ENCODE results near the gene SEMA4F. TPM values are rescaled to one million over a fixed set of nuclear protein-coding genes. Genes with fewer than 3 reads are reported as not detected.

Gene SEMA4F
- total and polyA plus RNA-seq, 7 donors = 0.59 to 5.7 (median 2.0) TPM

GRCh38 chr2:74719066-74719465 is 65.0 kb downstream of the SEMA4F start:
- H3K4me3 ChIP-seq = no peak overlapping the region
- intact Hi-C loops (cut with DNase I) = loop anchor here in 1 of 2 donors (5.0 kb wide), 1 partner anchor 158 kb away; no protein-coding TSS in a partner anchor
- H3K27me3 ChIP-seq (ENCODE audit: insufficient read depth in 3 of 3, low read length in 2 of 3) = peaks cover 0 to 4% (median 0%) of the 10 kb centered on the region in 3 donors
- no peaks in the 10 kb centered on the region for H3K36me3 ChIP-seq (ENCODE audit: insufficient read depth in 1 of 2, low read depth in 1 of 2)
- H3K4me1 ChIP-seq = peaks cover 3% of the 10 kb centered on the region
- WGBS, 3 donors = 72 to 88% (median 78%) methylated on average over 2 of the region's 2 CpGs
- no peak for TF ChIP-seq CTCF (IDR thresholded peaks at IDR 0.05)
- ATAC-seq (no peak), DNase-seq (no peak)
- no peaks in the 10 kb centered on the region for H3K9me3 ChIP-seq
- no peak overlapping the region for H3K27ac ChIP-seq

GRCh38 chr2:74721316-74721715 is 67.3 kb downstream of the SEMA4F start:
- H3K4me1 ChIP-seq = no peaks in the 10 kb centered on the region
- ATAC-seq = no peak
- H3K27ac ChIP-seq = no peak overlapping the region
- TF ChIP-seq CTCF (IDR thresholded peaks at IDR 0.05) = no peak
- H3K9me3 ChIP-seq = no peaks in the 10 kb centered on the region
- DNase-seq = no peak
- intact Hi-C loops (cut with DNase I) = no loop called here
- H3K36me3 ChIP-seq (ENCODE audit: insufficient read depth in 1 of 2, low read depth in 1 of 2) = no peaks in the 10 kb centered on the region
- no peak overlapping the region for H3K4me3 ChIP-seq
- H3K27me3 ChIP-seq (ENCODE audit: insufficient read depth in 3 of 3, low read length in 2 of 3) = peaks cover 0 to 4% (median 0%) of the 10 kb centered on the region in 3 donors

- Histone ChIP-seq H3K27ac (no peak overlapping the region), H3K9me3 (no peaks in the 10 kb centered on the region), H3K27me3 (ENCODE audit: insufficient read depth in 3 of 3, low read length in 2 of 3) (no peaks in the 10 kb centered on the region), H3K4me1 (no peaks in the 10 kb centered on the region), H3K4me3 (no peak overlapping the region), H3K36me3 (ENCODE audit: insufficient read depth in 1 of 2, low read depth in 1 of 2) (no peaks in the 10 kb centered on the region)
- intact Hi-C loops (cut with DNase I) = no loop called here
- TF ChIP-seq CTCF (IDR thresholded peaks at IDR 0.05) = no peak
- ATAC-seq (no peak), DNase-seq (no peak)
- WGBS, 3 donors = 85 to 92% (median 90%) methylated on average over 4 of the region's 4 CpGs
These were observed 70.4 kb downstream of the SEMA4F start for GRCh38 chr2:74724496-74724895.

- H3K27ac ChIP-seq = no peak overlapping the region
- WGBS, 3 donors = 93 to 95% (median 93%) methylated on average over 1 of the region's 1 CpG
- no peak for TF ChIP-seq CTCF (IDR thresholded peaks at IDR 0.05)
These were observed 71.2 kb downstream of the SEMA4F start for GRCh38 chr2:74725287-74725686.

GRCh38 chr2:74728842-74729241 is 74.8 kb downstream of the SEMA4F start:
- WGBS, 3 donors = 70 to 75% (median 74%) methylated on average over 2 of the region's 2 CpGs
- Histone ChIP-seq H3K4me3 (no peak overlapping the region), H3K36me3 (ENCODE audit: insufficient read depth in 1 of 2, low read depth in 1 of 2) (no peaks in the 10 kb centered on the region), H3K27ac (no peak overlapping the region), H3K27me3 (ENCODE audit: insufficient read depth in 3 of 3, low read length in 2 of 3) (no peaks in the 10 kb centered on the region), H3K4me1 (no peaks in the 10 kb centered on the region), H3K9me3 (no peaks in the 10 kb centered on the region)
- no peak for TF ChIP-seq CTCF (IDR thresholded peaks at IDR 0.05)
- DNase-seq (no peak), ATAC-seq (no peak)
- intact Hi-C loops (cut with DNase I) = no loop called here

More at GRCh38 chr2:74725287-74725686, 71.2 kb downstream of the SEMA4F start:
- DNase-seq (no peak), ATAC-seq (no peak)
- H3K27me3 ChIP-seq (ENCODE audit: insufficient read depth in 3 of 3, low read length in 2 of 3) = no peaks in the 10 kb centered on the region
- no peaks in the 10 kb centered on the region for H3K9me3 ChIP-seq
- intact Hi-C loops (cut with DNase I) = no loop called here
- H3K4me3 ChIP-seq = no peak overlapping the region
- H3K36me3 ChIP-seq (ENCODE audit: insufficient read depth in 1 of 2, low read depth in 1 of 2) = no peaks in the 10 kb centered on the region
- no peaks in the 10 kb centered on the region for H3K4me1 ChIP-seq
